Superior temporal gyrus (tissue), 1 donor: ENCODE data around the gene GPANK1.

Source experiments
- DNase-seq: peaks from one replicate; pipeline ENCODE4 v3.0.0-alpha.2; 2016; ENCODE audit errors: extremely low spot score

The GPANK1 gene

DNA sequence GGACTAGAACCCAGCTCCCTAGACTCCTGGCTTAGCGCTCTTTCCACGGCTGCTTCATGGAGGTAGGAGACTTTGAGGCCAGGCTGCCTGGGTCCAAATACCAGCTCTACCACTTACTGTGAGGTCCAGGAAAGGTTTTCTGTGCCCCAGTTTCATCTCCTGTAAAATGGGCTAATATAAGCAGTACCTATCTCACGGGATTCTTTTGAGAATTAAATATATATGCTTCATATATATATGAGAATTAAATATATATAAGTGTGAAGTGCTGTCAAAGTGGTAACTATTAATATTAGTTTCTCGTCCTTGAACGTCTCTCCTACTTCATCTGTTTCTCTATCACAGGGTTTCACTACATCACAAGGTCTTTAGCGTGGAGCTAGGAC, 26.3 kb upstream of the GPANK1 start:
- no peak for DNase-seq

DNA sequence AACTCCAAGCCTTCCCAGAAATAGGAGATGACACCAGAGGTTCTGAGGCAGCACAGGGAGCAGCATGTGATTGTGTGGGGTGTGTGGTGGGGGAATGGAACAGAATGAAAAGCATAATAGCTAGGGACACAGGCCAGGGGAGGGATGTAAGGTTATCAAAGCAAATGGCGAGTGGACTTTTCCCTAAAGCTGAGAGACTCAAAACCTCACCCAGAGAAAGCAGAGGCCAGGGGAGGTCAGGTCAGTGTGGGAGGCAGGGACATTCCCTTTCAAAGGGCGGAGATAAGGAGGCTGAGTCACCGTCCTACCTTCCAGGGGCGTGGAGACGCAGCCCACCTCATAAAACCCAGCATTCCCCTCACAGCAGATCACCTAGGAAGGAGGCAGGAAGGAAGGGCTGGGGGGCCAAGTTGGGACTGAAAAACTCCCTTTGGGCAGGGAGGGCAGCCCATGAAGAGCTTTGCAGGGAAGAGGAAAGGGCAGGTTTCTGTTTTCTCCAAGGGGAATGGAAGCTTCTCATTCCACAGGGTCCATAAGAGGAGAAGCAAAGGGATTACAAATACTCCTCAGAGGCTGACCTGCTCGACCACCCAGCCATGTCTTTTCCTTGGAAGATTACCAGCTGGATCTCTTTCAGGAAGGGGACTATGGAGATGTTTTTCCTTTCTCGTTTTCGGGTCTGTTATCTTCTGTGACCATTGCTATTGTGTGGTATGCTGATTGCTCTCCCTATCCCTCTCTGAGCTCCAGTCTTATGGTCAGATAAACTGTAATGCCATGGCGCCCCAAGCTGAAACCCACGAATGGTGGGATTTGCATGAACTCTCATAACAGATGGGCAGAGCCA, 25.7 kb upstream of the GPANK1 start:
- DNase-seq: no peak

DNA sequence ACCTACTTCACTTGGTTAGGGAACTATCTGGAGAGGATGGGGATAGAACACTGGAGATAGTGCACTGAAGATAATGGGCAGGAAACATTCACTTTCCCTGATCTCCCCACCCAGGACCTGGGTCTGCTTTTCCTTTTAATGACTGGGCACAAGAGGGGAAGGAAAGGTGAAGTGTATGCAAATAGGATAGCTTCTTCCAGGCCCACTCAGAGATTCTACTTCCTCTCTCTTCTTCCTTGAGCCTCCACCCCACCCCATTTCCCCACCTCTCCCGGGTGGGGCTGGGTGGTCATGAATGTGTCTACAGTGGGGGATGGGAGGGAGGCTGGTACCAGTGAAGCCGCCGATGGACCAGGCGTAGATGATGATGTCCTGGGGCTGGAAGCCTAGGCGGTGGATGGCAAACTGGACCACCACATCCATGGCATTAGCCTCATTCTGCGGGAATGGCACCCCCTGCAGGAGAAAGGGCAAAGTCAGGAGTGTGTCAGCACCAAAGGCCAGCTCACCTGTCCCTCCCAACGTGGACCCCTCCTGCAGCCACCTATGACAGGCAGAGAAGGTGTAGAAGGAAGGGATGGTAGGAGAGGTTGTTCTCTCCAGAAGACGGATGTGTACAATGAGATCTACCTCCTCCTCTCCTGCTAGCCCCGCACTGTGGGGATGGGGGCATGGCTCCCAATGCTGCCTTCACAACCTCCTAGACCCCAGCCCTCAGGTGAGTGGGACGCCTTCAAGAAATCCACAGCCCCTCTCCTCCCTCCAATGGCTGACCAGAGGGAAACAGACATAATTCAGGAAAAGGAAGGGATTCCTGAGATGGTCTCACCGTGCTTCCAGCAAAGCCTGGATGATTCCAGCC, 24.7 kb upstream of the GPANK1 start:
- DNase-seq: no peak

DNA sequence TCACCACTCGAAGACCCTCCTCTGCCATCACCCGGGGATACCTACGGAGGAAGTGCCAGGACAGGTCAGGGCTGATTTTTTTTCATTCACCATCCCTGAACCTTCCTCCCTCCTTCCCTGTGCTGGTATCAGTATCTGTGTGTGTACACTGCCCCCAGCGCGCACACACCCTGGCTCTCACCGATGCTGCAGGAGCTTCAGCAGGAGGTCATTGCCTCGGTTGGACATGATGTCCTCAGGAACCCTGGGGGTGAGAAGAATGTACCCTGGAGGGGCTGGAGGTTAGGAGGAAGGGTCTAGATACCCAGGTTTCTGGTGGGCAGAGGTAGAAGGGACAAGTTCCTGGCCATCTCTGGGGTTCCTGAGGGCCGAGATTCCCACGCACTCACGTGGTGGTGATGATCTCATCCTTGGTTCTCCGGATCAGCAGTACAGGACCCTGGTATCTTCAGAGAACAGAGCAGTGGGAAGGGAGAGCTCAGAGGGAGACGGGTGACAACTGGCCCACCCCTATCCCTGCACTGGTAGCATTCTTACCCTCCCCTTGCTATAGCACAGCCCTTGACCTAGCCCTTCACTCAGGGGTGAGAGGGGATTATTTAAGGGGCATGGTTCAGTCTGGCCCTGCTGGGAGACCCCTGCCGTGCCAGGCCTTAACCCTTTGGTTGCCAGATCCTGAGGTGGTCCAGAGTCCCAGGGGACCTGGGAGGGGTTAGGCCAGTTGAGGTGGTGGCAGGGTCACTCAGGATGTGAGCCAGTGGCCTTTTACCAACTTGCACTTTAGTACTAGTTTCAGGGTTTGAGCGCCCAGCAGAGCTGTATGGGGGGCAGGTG, 23.3 kb upstream of the GPANK1 start:
- DNase-seq: no peak

DNA sequence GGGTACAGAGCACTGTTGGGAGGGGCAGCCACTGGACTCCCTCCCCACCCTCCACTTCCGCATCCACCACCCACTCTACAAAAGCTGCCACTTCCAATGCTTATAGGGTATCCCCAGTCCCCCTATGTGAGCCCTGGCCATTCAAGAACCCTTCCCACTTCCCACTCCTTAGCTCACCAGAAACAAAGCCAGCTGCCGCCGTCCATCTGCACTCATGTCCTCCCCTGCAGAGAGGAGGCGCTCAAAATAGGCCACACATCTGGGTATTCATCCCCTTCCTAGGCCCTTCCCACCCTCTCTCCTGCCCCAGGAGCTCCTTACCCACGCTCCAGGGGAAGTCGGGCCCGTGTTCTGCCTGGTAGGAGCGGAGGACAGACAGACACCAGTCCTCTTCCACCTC, 22.5 kb upstream of the GPANK1 start:
- DNase-seq: no peak

DNA sequence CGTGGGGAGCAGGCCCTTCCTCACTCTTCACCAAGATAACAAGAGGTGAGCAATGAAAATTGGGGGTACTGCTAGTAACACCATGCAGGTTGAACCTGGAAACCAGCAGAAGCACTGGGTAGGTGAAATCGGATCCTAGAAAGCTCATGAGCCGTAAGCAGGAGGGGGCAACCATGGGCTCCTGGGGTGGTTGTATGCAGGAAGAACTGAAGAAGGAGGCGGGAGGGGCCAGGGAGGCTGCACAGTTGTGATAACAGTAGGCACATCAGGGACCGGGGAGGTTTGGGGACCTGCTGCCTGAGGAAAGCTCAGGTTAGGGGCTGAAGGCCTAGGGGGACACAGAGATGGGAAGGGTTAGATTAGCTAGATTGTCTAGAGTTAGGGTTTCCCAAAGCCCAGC, 21.7 kb upstream of the GPANK1 start:
- no peak for DNase-seq

DNA sequence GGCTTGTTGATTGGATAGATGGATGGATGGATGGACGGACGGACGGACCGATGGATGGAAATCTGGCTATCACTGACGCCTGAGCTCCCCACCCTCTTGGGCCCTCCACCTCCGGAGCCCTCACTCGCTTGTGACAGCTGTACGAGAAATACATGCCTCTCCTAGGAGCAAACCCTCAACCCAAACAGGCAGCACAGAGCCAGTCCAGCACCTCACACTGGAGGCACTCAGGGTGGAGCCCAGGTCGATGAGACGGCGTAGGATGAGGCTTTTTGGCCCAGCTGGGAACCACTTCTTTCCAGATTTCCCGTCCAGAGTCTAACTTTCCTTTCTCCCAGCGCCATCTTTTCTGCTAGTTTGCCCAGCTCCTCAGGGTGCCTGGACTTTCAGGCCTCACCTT, 18.8 kb upstream of the GPANK1 start:
- no peak for DNase-seq

DNA sequence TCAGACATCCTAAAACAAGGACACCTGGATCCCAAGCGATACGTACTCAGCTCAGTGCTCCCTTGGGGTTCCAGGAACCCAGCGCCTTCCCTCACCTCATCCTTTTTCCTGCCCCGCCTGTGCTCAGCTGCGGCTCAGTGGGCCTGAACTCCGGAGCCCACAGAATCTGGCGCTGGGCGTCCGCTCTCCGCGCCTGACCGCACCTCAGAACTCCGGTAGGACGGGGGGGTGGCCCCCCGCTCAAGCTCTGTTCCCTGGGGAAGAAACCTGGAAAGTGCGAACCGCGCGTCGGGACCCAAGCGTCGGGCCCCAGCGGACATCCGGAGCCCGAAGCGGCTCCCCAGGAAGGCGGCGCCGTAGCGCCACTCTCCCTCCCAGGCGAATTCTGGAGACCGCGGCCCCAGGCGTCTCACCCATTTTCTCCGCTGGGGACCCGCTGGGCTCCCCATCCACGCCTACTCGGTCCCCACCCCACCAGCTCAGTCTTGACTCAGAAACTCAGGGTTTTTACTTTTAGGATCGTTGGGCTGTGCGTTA, 16.4 kb upstream of the GPANK1 start:
- DNase-seq: peak; percentile 48

DNA sequence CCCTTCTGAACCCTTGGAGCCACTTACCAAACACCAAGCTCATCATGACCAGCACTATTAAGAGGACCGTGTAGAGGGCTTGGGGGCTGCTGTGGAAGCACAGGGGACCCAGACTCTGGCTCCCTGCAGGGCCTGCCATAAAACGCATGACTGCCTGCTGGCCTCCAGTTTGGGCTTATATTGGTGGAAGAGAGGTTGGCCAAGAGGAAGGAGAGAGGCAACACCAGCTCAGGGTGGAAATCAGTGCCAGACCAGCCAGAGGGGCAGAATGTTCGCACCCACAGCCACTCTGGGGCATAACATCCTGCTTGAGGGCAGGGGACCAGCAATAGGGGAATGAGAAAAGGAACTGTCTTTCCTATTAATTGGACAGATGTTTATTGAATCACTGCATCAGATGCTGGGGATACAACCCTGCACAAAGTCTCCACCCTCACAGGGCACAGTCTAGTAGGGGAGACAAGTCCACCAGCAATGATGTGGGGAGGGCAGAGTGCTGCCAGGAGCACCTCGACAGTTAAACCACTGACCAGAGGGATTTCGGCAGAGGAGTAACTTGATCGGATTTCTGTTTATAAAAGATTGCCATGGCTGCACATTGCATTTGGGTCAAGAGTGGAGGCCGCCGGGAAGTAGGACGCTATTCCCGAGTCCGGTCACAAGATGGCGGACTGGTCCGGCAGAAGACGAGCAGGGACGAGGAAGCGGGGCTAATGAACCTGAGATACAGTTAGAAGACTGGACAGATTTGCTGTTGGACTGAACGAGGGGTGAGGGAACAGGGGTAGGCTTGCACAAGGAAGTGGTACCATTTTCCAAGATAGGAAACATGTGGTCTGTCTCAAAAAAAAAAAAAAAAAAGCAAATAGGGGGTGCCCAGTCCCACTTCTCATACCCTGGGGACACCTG, 15.7 kb upstream of the GPANK1 start, which contains the start of gene LY6G5C:
LY6G5C (minus strand) TSS at position 842 of the 909 bp plus-strand sequence; CDS start at position 148, 694 bp downstream.
- DNase-seq: peak; percentile 83

DNA sequence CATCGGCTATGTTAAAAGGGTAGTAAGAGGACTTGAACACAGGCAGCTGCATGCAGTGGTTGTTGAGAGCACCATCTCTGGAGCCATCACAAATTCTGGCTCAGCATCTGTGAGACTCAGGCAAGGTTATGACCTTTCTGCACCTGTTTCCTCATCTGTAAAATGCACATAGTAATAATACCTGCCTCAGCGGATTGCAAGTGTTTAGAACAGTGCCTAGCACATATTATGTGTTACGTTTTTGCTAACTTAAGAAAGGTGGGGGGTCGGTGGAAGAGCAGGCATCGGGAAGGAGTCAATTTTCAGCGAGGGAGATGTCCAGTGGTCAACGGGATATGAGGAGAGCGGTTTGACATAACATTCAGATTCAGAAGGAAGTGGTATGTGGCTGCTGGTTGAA, 13.2 kb upstream of the GPANK1 start:
- DNase-seq: no peak

DNA sequence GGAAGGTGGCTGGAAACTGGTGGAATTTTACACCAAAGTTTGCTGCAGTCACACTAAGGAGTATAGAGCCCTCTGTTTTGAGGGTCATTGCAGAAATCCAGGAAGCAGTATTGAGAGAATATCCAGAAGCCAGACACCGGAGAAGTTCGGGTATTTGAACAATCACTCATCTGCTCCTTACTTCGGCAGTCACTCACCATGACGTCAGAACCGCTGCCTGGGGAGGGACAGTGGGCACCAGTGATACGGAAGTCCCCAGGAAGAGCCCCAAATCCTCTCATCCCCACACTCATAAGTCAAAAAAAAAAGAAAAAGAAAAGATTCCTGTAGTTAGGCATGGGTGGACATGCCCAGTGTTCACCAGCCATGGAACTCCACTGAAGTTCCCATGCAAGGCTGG, 12.1 kb upstream of the GPANK1 start:
- DNase-seq: no peak

DNA sequence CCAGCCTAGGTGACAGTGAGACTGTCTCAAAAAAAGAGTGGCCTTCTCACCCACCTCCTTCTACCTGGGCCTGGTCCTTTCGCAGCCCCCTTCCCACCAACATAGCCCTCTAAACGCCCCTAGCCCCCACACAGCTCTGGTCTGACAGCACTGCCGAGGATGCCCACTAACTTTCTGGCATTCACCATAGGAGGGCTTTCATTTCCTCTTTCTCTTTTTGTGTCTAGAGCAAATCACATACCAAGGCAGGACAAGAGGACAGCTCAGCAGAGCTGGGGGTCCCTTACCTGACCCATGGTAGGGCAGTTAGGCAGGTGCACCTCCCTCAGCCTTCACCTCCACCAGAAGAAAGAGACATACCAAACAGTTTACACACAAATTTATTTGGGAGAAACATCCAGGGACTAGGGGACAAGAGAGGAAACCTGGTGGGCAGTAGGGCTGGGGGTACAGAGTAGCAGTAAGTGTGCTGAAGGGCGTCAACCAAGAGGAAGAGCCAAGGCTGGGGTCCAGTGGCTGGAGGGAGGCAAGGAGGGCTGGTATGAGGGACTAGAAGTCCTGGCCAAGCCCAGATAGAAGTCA, 11.6 kb upstream of the GPANK1 start:
- no peak for DNase-seq

DNA sequence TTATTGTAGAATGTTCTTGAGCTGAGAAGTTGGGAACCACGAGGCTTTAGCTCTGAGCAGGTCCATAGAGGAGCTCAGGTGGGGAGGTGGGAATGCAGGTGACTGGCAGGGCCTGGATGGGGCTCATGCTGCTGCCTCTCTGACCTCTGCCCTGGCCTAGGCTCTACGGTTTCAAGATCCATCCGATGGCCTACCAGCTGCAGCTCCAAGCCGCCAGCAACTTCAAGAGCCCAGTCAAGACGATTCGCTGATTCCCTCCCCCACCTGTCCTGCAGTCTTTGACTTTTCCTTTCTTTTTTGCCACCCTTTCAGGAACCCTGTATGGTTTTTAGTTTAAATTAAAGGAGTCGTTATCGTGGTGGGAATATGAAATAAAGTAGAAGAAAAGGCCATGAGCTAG, 4.9 kb upstream of the GPANK1 start, which contains the start of gene LY6G5B:
LY6G5B (plus strand) TSS at position 301 of the 400 bp plus-strand sequence. CDS start 975 bp downstream, outside the sequence.
- no peak for DNase-seq

DNA sequence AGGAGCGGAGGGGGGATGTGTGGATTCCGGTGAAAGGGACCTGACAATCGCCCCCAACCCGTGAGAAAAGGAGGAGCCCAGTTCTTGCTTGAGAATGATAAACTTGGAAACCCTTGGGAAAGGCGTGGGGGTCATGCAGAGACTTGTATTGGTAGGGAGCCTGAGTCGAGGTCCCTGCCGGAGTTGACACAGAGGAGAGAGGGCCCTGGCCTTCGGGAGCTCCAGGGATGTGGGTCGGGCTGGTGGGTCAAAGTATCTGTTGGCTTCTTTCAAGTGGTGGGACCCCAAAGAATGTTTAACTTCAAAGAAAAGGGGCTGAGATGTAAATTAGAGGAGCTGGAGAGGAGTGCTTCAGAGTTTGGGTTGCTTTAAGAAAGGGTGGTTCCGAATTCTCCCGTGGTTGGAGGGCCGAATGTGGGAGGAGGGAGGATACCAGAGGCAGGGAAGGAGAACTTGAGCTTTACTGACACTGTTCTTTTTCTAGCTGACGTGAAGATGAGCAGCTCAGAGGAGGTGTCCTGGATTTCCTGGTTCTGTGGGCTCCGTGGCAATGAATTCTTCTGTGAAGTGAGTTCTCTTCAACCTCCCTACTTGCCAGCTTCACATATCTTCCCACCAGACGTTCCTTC, 1.7 kb upstream of the GPANK1 start:
- DNase-seq: no peak

DNA sequence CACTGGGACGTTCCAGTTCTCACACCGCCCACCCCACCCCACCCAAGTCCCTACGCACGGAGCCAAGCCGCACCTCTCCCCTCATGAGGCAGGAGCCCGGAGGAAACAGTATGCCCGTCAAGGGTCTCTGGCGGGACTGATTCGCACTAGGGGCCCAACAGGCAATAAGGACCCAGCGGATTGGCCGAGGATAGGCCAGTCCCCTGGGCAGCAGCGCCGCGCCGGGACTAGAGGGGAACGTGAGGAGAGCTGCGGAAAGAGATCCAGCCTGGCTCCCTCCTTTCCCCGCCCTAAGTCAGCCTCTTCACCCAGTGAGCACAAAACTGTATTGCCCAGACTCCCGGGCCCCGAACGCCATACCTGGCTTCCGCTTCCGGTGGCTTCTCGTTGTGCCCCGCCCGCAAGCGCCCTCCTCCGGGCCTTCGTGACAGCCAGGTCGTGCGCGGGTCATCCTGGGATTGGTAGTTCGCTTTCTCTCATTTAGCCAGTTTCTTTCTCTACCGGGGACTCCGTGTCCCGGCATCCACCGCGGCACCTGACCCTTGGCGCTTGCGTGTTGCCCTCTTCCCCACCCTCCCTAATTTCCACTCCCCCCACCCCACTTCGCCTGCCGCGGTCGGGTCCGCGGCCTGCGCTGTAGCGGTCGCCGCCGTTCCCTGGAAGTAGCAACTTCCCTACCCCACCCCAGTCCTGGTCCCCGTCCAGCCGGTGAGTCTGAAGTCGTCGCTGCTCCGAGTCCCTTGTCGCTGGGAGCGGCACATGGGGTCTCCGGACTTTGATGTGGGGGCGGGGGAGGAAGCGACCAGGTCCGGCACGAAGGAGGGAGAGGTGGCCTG, 922 bp upstream of the GPANK1 start, which contains the start of gene CSNK2B:
CSNK2B (plus strand) TSS at position 580 of the 836 bp plus-strand sequence. CDS start 752 bp downstream, outside the sequence.
- peak; percentile 99 for DNase-seq

DNA sequence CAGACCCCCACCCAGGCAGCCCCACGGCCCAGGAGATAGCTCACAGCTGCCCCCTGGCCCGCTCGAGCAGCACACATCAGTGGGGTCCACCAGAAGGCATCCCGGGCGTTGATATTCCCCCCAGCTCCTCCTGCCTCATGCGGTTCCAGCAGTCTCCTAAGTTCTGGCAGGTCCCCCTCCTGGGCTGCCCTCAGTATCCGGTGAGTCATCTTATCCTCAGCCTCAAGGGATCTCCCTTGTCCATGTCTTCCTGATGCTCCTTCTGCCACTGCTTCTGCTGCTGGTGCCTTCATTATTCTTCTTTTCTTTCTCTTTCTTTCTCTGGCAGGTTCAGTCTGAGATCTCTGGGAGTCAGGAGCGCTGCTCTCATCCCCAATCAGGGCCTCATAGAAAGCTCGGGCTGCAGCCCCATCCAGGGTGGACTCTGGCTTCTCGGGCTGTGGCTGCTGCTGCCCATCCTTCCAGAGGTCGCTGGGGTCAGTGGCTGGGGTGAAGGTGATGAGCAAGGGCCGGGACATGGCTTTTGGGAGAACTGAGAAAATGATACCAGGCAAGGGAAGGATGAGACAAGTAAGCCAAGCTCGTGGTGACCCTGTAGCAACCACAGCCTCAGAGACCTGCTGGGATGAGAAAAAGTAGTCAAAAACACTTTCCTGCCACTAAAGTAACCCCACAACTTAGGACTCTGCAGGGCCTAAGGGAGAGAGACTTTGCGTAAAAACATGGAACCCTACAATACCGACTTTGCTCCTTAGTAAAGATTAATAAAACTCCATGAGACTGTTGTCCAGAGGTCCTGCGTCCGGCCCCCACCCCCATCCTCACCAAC, 622 bp downstream of the GPANK1 start:
- no peak for DNase-seq

DNA sequence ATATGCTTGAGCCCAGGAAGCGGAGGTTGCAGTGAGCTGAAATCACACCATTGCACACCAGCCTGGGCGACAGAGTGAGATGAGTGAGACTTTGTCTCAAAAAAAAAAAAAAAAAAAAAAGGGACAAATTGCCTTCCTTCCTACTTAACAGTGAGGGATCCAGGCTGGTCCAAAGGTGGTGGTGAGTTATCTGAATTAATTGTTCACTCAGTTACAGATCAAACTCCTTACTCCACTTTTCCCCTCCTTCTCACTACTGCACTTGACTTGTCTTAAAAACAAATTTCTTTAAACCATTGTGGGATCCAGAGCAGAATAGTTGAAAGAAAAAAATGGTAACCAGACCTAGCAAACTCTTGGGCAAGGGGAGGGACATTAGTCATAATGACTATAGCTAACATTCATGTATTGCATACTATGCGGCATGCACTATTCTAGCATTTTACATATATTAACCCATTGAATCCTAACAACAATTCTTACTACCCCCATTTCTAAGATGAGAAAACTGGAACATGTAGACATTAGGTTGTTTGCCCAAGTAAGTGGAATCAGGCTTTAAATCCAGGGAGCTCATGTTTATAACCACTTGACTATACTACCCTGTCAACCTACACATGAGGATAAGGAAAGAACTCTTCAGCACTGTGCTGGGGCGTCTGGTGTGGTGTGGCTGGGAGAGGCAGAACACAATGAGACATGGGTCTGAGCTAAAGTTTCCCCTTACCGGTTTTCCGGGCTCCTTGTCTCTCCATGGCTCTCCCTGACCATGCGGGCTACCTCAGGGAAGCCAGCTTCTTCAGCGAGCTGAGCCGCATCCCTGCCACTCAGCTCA, 1.5 kb downstream of the GPANK1 start:
- DNase-seq: no peak
